Stimulated activated CD4-positive, alpha-beta T cell treated with anti-CD3 and anti-CD28 coated beads, TNF-alpha, amount 100 ng/mL, for 1 hour (primary cell): ENCODE results near the gene APOL5.

ENCODE experiments used
- DNase-seq, 3 donors: peaks; one replicate each; pipeline ENCODE4 v3.0.0-alpha.2; 2020; ENCODE audit warnings: low read depth in 3 of 3, low spot score in 1 of 3

APOL5 gene

GRCh38 chr22:35740616-35741015, 22.9 kb downstream of the APOL5 start:
- DNase-seq: no peak

- DNase-seq: no peak
Measured at GRCh38 chr22:35742342-35743100, 24.8 kb downstream of the APOL5 start.

GRCh38 chr22:35743326-35743860, 25.7 kb downstream of the APOL5 start:
- no peak for DNase-seq

GRCh38 chr22:35746248-35746647, 28.6 kb downstream of the APOL5 start:
- no peak for DNase-seq

- no peak for DNase-seq
Measured at GRCh38 chr22:35746946-35747703, 29.5 kb downstream of the APOL5 start.

GRCh38 chr22:35749808-35750207, 32.1 kb downstream of the APOL5 start:
- no peak for DNase-seq

GRCh38 chr22:35752006-35752862, 34.6 kb downstream of the APOL5 start:
- no peak for DNase-seq

GRCh38 chr22:35752863-35753189, 35.2 kb downstream of the APOL5 start:
- no peak for DNase-seq

- no peak for DNase-seq
Measured at GRCh38 chr22:35754761-35755160, 37.1 kb downstream of the APOL5 start.

GRCh38 chr22:35756722-35757121, 39.0 kb downstream of the APOL5 start:
- no peak for DNase-seq

GRCh38 chr22:35758394-35758793, 40.7 kb downstream of the APOL5 start:
- DNase-seq: no peak

- DNase-seq: no peak
Measured at GRCh38 chr22:35761037-35761436, 43.4 kb downstream of the APOL5 start.

GRCh38 chr22:35766654-35767580, 49.2 kb downstream of the APOL5 start:
- DNase-seq: no peak

- no peak for DNase-seq
Measured at GRCh38 chr22:35769974-35770373, 52.3 kb downstream of the APOL5 start.

GRCh38 chr22:35775339-35775738, 57.7 kb downstream of the APOL5 start:
- no peak for DNase-seq

- DNase-seq: no peak
Measured at GRCh38 chr22:35777335-35777975, 59.8 kb downstream of the APOL5 start.
